WTC11 (cell line): ENCODE results near the gene SLAIN1. TPM values are rescaled to one million over a fixed set of nuclear protein-coding genes. Genes with fewer than 3 reads are reported as not detected.

Experiments used
- ATAC-seq: fragments of 200-7000 bp; cut with Tn5 transposase; 2 replicates; pipeline ENCODE4 v1.10.0; 2021; ENCODE audit warnings: mild to moderate bottlenecking, moderate library complexity
- CTCF ChIA-PET: fragments of 300-600 bp; sonication (Branson Sonifier 250); formaldehyde crosslinking; loops from one replicate; lab custom pipeline; 2021; ENCODE audit warnings: antibody characterized with exemption; lab: Charles Lee
- POLR2A ChIA-PET: fragments of 350-600 bp; sonication (Branson Sonifier 250); formaldehyde crosslinking; loops from one replicate; lab custom pipeline; 2021; ENCODE audit warnings: antibody characterized with exemption; lab: Charles Lee
- DNase-seq: peaks from one replicate; pipeline ENCODE4 v3.0.0; 2021; ENCODE audit warnings: low spot score
- H3K27ac Mint-ChIP-seq: 2 replicates; pipeline ENCODE4 v1.8.0; 2021; ENCODE audit warnings: mixed read lengths
- H3K27me3 Mint-ChIP-seq: 2 replicates; pipeline ENCODE4 v1.8.0; 2021; ENCODE audit warnings: low read depth, mild to moderate bottlenecking, moderate library complexity, mixed read lengths
- H3K36me3 Mint-ChIP-seq: 2 replicates; pipeline ENCODE4 v1.8.0; 2021; ENCODE audit warnings: mixed read lengths
- H3K4me1 Mint-ChIP-seq: 2 replicates; pipeline ENCODE4 v1.8.0; 2022; ENCODE audit warnings: mixed read lengths
- H3K4me3 Mint-ChIP-seq: 2 replicates; pipeline ENCODE4 v1.8.0; 2021; ENCODE audit warnings: mild to moderate bottlenecking, moderate library complexity, mixed read lengths
- H3K9me3 Mint-ChIP-seq: 2 replicates; pipeline ENCODE4 v1.8.0; 2021; ENCODE audit warnings: mixed read lengths
- CREM ChIP-seq: sonication (generic); formaldehyde crosslinking; IDR thresholded peaks from 2 replicates; pipeline ENCODE4 v1.8.1; 2022; ENCODE audit warnings: mild to moderate bottlenecking, missing genetic modification reagents, moderate library complexity
- NR3C1 ChIP-seq: sonication (generic); formaldehyde crosslinking; conservative IDR thresholded peaks from 2 replicates; pipeline ENCODE4 v1.8.1; 2023; ENCODE audit warnings: low read depth, mild to moderate bottlenecking, missing genetic modification reagents
- TCF7 ChIP-seq: sonication (generic); formaldehyde crosslinking; IDR thresholded peaks from 2 replicates; pipeline ENCODE4 v1.8.0; 2022; ENCODE audit warnings: mild to moderate bottlenecking, low read depth, missing genetic modification reagents, moderate library complexity
- TEAD1 ChIP-seq: sonication (generic); formaldehyde crosslinking; IDR thresholded peaks from 2 replicates; pipeline ENCODE4 v1.8.0; 2022; ENCODE audit warnings: mild to moderate bottlenecking, missing genetic modification reagents
- total RNA-seq: library from RNA; stranded (reverse); gene quantifications from 3 replicates; pipeline ENCODE4 v1.2.3, GENCODE V29; 2021
- TF ChIP-seq, protein P1 (sequence below): sonication (generic); formaldehyde crosslinking; IDR thresholded peaks from 2 replicates; pipeline ENCODE4 v1.8.1; 2022; ENCODE audit warnings: missing genetic modification reagents, borderline replicate concordance
- TF ChIP-seq, protein P2 (sequence below): sonication (generic); formaldehyde crosslinking; conservative IDR thresholded peaks from 2 replicates; pipeline ENCODE4 v1.8.1; 2022; ENCODE audit warnings: mild to moderate bottlenecking, missing genetic modification reagents
- TF ChIP-seq, protein P3 (sequence below): sonication (generic); formaldehyde crosslinking; IDR thresholded peaks from 2 replicates; pipeline ENCODE4 v1.8.0; 2022; ENCODE audit warnings: missing genetic modification reagents
- TF ChIP-seq, protein P4 (sequence below): fragments of 250-450 bp; sonication (Bioruptor Pico); IDR thresholded peaks from 2 replicates; pipeline ENCODE4 v2.1.2; 2022; ENCODE audit warnings: mild to moderate bottlenecking, moderate library complexity
- TF ChIP-seq, protein P5 (sequence below): sonication (generic); formaldehyde crosslinking; IDR thresholded peaks from 2 replicates; pipeline ENCODE4 v1.8.1; 2022; ENCODE audit warnings: mild to moderate bottlenecking, moderate library complexity, missing genetic modification reagents
- TF ChIP-seq, protein P6 (sequence below): sonication (generic); formaldehyde crosslinking; IDR thresholded peaks from 2 replicates; pipeline ENCODE4 v1.8.1; 2022; ENCODE audit warnings: low read depth, mild to moderate bottlenecking, moderate library complexity, missing genetic modification reagents, borderline replicate concordance

Gene SLAIN1
- total RNA-seq, 1 experiment from 2014 or later, result 29.7 TPM

DNA sequence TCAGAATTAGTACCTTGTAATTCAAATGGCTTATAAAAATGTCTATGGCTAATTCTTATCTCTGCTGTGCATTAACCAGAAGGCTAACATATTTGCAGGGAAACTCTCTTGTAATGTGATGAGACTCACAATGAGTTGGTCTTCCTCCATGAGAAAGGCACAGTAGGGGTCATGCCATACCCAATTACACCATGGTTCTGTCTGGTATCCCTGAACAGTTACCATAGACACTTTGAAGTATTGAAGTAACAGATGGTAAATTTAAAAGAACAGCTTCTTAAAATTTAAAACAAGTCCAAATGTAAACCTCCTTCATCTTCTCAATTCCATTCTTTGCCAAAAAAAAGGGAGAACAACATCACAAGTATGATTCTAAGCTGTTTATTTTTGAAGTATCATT, 22.6 kb upstream of the SLAIN1 start (continued):
- TF ChIP-seq, protein P1, sequence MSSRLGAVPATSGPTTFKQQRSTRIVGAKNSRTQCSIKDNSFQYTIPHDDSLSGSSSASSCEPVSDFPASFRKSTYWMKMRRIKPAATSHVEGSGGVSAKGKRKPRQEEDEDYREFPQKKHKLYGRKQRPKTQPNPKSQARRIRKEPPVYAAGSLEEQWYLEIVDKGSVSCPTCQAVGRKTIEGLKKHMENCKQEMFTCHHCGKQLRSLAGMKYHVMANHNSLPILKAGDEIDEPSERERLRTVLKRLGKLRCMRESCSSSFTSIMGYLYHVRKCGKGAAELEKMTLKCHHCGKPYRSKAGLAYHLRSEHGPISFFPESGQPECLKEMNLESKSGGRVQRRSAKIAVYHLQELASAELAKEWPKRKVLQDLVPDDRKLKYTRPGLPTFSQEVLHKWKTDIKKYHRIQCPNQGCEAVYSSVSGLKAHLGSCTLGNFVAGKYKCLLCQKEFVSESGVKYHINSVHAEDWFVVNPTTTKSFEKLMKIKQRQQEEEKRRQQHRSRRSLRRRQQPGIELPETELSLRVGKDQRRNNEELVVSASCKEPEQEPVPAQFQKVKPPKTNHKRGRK, result no peak
- TF ChIP-seq, protein P2, sequence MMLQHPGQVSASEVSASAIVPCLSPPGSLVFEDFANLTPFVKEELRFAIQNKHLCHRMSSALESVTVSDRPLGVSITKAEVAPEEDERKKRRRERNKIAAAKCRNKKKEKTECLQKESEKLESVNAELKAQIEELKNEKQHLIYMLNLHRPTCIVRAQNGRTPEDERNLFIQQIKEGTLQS, result no peak
- TF ChIP-seq TEAD1 (CRISPR knock-in tag) (no peak), TCF7 (no peak)
- TF ChIP-seq, protein P3, sequence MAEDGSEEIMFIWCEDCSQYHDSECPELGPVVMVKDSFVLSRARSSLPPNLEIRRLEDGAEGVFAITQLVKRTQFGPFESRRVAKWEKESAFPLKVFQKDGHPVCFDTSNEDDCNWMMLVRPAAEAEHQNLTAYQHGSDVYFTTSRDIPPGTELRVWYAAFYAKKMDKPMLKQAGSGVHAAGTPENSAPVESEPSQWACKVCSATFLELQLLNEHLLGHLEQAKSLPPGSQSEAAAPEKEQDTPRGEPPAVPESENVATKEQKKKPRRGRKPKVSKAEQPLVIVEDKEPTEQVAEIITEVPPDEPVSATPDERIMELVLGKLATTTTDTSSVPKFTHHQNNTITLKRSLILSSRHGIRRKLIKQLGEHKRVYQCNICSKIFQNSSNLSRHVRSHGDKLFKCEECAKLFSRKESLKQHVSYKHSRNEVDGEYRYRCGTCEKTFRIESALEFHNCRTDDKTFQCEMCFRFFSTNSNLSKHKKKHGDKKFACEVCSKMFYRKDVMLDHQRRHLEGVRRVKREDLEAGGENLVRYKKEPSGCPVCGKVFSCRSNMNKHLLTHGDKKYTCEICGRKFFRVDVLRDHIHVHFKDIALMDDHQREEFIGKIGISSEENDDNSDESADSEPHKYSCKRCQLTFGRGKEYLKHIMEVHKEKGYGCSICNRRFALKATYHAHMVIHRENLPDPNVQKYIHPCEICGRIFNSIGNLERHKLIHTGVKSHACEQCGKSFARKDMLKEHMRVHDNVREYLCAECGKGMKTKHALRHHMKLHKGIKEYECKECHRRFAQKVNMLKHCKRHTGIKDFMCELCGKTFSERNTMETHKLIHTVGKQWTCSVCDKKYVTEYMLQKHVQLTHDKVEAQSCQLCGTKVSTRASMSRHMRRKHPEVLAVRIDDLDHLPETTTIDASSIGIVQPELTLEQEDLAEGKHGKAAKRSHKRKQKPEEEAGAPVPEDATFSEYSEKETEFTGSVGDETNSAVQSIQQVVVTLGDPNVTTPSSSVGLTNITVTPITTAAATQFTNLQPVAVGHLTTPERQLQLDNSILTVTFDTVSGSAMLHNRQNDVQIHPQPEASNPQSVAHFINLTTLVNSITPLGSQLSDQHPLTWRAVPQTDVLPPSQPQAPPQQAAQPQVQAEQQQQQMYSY (CRISPR knock-in tag), result no peak

DNA sequence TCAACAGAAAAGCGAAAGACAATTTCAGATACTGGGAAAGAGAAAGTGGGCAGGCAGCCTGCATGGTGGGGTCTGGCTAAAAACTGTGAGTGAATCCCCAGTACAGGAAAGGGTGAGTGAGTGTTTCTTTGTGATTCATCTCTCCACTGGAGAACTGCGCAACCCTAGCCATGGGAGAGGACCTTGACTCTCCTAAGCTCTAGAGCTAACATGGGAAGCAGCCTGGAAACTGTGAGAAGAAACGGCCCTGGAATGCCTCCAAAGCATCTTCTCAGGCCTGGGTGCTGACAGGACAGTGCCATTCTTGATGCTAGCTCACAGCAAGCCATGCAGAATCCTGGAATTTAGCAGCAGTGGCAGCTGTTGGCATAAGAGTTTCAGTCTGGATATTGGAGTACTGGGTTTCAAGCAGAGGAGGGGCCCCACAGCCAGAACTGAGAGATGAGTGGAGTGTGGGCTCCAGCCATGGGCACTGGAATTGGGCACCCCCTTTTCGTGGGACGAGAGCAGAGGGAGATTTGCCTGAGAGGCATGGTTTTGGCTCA, 18.7 kb upstream of the SLAIN1 start:
- TF ChIP-seq, protein P4, sequence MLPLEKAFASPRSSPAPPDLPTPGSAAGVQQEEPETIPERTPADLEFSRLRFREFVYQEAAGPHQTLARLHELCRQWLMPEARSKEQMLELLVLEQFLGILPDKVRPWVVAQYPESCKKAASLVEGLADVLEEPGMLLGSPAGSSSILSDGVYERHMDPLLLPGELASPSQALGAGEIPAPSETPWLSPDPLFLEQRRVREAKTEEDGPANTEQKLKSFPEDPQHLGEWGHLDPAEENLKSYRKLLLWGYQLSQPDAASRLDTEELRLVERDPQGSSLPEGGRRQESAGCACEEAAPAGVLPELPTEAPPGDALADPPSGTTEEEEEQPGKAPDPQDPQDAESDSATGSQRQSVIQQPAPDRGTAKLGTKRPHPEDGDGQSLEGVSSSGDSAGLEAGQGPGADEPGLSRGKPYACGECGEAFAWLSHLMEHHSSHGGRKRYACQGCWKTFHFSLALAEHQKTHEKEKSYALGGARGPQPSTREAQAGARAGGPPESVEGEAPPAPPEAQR (CRISPR knock-in tag), result no peak
- TF ChIP-seq, protein P3 (CRISPR knock-in tag), result no peak
- TF ChIP-seq TEAD1 (CRISPR knock-in tag) (no peak), CREM (CRISPR knock-in tag) (no peak), NR3C1 (CRISPR knock-in tag) (no peak)
- TF ChIP-seq, protein P5, sequence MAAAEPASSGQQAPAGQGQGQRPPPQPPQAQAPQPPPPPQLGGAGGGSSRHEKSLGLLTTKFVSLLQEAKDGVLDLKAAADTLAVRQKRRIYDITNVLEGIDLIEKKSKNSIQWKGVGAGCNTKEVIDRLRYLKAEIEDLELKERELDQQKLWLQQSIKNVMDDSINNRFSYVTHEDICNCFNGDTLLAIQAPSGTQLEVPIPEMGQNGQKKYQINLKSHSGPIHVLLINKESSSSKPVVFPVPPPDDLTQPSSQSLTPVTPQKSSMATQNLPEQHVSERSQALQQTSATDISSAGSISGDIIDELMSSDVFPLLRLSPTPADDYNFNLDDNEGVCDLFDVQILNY, result no peak
- TF ChIP-seq, protein P6, sequence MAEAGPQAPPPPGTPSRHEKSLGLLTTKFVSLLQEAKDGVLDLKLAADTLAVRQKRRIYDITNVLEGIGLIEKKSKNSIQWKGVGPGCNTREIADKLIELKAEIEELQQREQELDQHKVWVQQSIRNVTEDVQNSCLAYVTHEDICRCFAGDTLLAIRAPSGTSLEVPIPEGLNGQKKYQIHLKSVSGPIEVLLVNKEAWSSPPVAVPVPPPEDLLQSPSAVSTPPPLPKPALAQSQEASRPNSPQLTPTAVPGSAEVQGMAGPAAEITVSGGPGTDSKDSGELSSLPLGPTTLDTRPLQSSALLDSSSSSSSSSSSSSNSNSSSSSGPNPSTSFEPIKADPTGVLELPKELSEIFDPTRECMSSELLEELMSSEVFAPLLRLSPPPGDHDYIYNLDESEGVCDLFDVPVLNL (CRISPR knock-in tag), result no peak
- Mint-ChIP-seq H3K27ac (no peak overlapping the region), H3K4me3 (no peak overlapping the region), H3K27me3 (no peaks in the 10 kb centered on the region), H3K36me3 (no peaks in the 10 kb centered on the region), H3K9me3 (peaks cover 13% of the 10 kb centered on the region), H3K4me1 (peaks cover 7% of the 10 kb centered on the region)
- POLR2A ChIA-PET, result no interaction called here
- CTCF ChIA-PET, result no interaction called here
- no peak for DNase-seq
- no peak; the same call in 1 of the 2 replicates for ATAC-seq
